Choroid plexus epithelial cell (primary cell): ENCODE results near the gene ACAD11.

Experiments
- DNase-seq: peaks from one replicate; pipeline ENCODE4 v3.0.0-alpha.2; 2010; ENCODE audit warnings: low read depth
- H3K4me3 ChIP-seq: 2 replicates; pipeline ENCODE4 v1.5.1; 2011; ENCODE audit warnings: low read depth, mild to moderate bottlenecking, control low read depth, low read length, moderate library complexity
- TF ChIP-seq, protein P1 (sequence below): conservative IDR thresholded peaks from 2 replicates; pipeline ENCODE4 v1.5.1; 2011; ENCODE audit warnings: low read depth, mild to moderate bottlenecking, control low read depth, inconsistent platforms, low read length, moderate library complexity

ACAD11 gene, protein sequence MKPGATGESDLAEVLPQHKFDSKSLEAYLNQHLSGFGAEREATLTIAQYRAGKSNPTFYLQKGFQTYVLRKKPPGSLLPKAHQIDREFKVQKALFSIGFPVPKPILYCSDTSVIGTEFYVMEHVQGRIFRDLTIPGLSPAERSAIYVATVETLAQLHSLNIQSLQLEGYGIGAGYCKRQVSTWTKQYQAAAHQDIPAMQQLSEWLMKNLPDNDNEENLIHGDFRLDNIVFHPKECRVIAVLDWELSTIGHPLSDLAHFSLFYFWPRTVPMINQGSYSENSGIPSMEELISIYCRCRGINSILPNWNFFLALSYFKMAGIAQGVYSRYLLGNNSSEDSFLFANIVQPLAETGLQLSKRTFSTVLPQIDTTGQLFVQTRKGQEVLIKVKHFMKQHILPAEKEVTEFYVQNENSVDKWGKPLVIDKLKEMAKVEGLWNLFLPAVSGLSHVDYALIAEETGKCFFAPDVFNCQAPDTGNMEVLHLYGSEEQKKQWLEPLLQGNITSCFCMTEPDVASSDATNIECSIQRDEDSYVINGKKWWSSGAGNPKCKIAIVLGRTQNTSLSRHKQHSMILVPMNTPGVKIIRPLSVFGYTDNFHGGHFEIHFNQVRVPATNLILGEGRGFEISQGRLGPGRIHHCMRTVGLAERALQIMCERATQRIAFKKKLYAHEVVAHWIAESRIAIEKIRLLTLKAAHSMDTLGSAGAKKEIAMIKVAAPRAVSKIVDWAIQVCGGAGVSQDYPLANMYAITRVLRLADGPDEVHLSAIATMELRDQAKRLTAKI

DNA sequence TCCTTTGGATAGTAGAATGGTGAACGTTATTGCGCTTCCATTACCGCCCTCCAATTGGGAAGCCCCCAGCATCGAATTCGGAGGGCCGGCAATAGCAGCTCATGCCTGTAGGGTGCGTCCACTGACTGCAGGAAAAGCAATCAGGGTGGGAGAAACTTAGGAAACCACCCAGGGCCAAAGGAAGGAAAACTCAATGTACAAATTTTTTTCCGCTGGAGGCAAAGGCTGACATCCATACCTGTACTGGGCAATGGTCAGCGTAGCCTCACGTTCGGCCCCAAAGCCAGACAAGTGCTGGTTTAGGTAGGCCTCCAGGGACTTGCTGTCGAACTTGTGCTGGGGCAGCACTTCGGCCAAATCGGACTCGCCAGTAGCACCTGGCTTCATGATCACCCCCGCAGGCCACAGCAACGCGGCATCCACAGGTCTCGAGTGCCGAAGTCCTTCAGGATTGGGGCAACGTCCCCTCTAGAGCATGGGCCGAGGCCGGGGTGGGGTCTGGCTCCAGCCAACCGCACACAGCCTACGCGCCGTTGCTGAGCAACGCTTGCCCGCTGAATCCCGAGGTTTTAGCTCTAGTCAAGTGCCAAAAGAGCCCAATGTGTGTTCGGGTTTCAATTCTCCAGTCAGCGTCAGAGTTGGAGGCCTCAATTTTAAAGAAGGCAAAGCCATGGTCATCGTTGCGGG, at the start of gene ACAD11:
Gene ACAD11 (minus strand): TSS at position 445 of the 687 bp plus-strand sequence. CDS start 58 bp downstream, at position 387.
- H3K4me3 ChIP-seq, result peak within 1 kb of the TSS; percentile 97
- TF ChIP-seq, protein P1, sequence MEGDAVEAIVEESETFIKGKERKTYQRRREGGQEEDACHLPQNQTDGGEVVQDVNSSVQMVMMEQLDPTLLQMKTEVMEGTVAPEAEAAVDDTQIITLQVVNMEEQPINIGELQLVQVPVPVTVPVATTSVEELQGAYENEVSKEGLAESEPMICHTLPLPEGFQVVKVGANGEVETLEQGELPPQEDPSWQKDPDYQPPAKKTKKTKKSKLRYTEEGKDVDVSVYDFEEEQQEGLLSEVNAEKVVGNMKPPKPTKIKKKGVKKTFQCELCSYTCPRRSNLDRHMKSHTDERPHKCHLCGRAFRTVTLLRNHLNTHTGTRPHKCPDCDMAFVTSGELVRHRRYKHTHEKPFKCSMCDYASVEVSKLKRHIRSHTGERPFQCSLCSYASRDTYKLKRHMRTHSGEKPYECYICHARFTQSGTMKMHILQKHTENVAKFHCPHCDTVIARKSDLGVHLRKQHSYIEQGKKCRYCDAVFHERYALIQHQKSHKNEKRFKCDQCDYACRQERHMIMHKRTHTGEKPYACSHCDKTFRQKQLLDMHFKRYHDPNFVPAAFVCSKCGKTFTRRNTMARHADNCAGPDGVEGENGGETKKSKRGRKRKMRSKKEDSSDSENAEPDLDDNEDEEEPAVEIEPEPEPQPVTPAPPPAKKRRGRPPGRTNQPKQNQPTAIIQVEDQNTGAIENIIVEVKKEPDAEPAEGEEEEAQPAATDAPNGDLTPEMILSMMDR, result peak; percentile 81
- DNase-seq, result peak; percentile 73

DNA sequence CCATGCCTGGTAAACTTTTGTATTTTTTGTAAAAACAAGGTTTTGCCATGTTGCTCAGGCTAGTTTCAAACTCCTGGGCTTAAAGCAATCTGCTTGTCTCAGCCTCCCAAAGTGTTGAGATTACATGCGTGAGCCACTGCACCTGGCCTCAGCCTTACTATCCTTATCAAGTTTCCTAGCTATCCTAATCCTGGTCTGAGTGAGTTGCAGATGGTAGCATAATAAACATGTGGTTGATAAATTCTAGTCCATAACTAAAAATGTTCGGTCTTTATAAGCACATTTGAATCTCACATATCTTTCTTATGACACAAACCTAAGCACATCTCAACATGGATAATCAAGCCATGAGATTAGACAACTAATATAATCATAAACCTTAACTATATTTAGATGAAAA, 44.1 kb upstream of the ACAD11 start:
- no peak for DNase-seq
- H3K4me3 ChIP-seq, result no peak overlapping the region
- TF ChIP-seq, protein P1, result no peak

DNA sequence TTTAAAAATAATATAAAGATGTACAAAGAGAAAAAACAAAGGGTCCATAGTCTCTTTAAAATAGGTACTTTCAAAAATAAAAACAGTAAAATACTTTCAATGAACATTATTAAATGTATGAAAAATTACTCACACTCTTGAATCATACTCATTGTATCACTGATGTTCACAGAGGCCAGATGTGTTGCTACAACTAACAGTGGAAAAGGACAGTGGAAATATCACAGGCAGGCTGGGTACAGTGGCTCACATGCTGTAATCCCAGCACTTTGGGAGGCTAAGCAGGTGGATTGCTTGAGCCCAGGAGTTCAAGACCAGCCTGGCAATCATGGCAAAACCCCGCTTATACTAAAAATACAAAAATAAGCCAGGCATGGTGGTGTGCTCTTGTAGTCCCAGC, 35.8 kb upstream of the ACAD11 start:
- TF ChIP-seq, protein P1, result no peak
- H3K4me3 ChIP-seq, result no peak overlapping the region
- DNase-seq, result no peak

DNA sequence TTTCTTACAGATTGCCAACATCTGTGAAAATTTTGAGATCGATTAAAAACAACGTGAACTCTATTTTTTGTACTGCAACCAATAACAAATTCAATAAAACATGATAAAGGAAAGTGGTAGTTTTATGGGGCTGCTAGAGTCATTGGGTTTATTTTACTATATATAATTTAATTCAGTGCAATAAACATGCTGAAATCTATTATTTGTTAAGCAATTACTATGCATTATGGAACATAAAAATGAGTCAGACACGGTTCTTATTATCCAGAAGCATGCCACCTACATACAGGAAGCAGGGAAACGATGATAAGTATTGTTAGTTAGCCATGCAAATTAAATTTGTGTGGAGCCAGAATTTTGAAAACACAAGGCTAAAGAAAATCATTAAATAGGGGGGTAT, 35.4 kb upstream of the ACAD11 start:
- TF ChIP-seq, protein P1, result no peak
- H3K4me3 ChIP-seq, result no peak overlapping the region
- DNase-seq, result no peak

DNA sequence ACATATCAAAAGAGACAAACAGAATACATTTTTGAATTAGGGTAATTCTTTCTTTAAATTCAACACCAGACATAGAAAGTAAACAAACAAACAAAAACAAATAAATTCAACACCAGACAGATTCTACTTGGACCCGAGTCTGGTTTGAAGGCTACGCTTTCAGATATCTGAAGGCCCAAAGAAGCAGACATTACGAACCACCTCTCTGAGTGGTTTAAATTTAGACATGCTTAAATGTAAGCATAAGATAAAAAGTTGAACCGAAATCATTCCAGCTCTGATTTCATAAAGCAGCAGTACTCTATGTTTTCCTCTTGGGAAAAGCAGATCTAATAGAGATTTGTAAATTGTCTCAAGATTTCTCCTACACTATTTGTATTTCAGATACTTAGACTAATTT, 30.4 kb upstream of the ACAD11 start:
- H3K4me3 ChIP-seq, result no peak overlapping the region
- DNase-seq, result no peak
- TF ChIP-seq, protein P1, result no peak

DNA sequence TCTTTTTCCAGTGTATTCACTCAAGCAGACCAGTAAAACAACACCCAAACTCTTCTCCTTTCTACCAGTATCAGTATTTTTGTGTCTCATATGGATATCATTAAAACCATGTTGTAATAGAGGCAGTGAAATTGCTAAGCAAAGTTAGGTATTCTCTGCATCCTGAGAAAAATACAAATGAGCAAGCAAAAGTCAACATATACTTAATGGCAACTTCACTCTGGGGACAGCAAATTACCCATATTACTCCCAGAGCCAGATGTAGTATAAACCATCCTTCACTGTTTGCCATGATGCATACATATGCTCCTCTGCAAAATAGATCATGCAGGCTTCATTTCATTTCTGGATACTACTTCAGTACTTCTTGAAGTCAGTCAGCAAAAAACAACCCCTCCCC, 22.6 kb upstream of the ACAD11 start:
- DNase-seq, result no peak
- H3K4me3 ChIP-seq, result no peak overlapping the region
- TF ChIP-seq, protein P1, result no peak
